GM18951 (cell line): ENCODE measurements around the gene DUSP19.

Experiments used
- POLR2A ChIP-seq: IDR thresholded peaks from 4 replicates; pipeline ENCODE4 v1.6.1; 2011; ENCODE audit warnings: mild to moderate bottlenecking; ENCODE audit not compliant: insufficient read length, insufficient read depth; ENCODE audit errors: extremely low read depth
- in situ Hi-C: fragments of 300-500 bp; cut with MboI; formaldehyde crosslinking; loops from one replicate; pipeline ENCODE4 v1.12.0; 2022; ENCODE audit warnings: low sequenced_read_pairs, mixed read lengths, inconsistent platforms; ENCODE audit not compliant: unreplicated experiment

Gene DUSP19, protein sequence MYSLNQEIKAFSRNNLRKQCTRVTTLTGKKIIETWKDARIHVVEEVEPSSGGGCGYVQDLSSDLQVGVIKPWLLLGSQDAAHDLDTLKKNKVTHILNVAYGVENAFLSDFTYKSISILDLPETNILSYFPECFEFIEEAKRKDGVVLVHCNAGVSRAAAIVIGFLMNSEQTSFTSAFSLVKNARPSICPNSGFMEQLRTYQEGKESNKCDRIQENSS

DNA sequence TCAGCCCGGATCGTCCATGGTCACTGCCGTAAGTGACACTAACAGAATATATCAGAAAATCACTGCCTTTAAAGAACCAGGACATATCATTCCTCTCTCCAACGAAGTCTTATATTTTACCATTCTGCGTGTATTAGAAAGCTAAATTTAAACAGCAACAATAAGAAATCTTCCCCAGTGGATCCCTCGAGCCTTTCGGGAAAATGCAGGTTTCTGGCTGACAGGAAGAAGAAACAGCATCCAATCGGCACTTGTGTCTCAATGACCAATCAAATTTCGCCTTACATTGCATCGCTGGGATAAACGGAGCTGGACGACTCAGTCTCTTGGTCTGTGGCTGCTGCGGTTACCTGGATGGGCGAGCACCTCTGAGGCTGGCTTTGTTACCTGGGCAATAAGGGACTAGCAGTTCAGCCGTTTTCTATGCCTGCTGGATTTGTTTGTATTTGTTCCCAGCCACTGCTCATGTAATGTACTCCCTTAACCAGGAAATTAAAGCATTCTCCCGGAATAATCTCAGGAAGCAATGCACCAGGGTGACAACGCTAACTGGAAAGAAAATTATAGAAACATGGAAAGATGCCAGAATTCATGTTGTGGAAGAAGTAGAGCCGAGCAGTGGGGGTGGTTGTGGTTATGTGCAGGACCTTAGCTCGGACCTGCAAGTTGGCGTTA lies at the start of gene DUSP19:
TSS of gene DUSP19 (plus strand) at position 284 of the 675 bp plus-strand sequence. CDS start at position 471, 187 bp downstream.
- in situ Hi-C loops: no loop called here
- peak; percentile 71 for TF ChIP-seq POLR2A

DNA sequence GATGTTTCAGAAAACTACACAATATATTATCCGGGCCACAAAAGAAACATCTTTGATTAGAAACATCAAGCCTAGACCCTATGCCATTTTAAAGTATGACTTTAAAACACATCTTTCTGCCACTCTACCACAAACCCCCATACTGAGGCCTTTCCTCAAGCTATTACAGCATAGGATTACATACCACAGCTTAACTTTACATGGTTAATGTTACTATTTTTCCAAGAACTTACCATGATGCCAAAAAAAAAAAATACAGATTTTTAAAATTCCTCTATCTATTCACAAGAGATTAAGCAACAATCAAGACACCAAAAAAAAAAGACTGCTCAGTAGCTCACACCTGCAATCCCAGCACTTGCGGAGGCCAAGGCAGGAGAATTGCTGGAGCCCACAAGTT lies 49.3 kb upstream of the DUSP19 start:
- no peak for TF ChIP-seq POLR2A
- in situ Hi-C loops: no loop called here

DNA sequence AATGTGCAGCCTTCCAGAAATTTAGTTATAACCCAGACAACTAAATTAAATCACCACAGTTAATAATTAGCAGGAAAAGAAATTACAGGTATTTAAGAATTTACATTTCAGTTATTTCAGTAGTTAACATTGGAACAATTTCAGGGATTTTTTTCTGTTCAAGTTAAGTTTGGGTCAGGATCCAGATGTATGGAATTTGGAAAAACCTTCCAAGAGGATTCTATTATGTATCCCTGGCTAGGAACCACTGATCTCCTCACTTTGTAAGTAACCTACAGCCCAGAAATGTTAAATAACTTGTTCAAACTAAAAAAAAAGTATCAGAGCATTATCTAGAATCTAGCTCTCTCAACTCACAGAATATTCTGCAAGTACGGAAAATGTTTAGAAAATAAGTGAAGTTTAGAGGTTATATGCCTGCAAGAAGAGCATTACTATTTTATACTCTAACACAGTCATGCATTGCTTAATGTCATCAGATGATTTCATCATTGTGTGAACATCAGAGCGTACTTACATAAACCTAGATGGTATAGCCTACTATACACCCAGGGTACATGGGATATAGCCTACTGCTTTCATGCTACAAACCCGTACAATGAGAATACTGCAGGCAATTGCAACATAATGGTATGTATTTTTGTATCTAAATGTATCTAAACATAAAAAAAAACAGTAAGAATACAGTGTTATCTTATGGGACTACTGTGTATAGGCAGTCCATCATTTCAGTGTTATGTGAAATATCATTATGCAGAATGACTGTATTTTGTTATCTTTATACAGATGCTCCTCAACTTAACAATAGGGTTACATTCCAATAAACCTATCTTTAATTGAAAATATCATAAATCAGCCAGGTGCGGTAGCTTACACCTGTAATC lies 46.4 kb upstream of the DUSP19 start:
- in situ Hi-C loops: no loop called here

DNA sequence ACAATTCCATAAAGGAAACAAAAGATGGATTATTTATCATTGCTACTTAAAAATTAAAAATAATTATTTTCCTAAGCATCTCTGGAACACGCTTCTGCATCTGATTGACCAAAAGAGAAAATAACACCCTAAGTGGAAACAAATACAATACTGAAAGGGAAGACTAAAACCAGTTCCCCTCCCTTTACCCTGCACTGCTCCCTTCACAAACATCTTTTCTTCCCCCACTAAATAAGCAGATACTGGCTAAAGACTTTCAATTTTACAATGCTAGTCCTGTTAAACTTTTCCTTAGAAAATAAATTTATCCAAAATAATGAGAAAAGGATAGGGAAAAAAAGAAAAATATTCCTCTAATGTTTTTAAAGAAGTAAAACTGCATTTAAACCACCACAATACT lies 44.6 kb upstream of the DUSP19 start:
- no peak for TF ChIP-seq POLR2A
- in situ Hi-C loops: no loop called here

More for the DNA sequence above, 46.4 kb upstream of the DUSP19 start:
- no peak for TF ChIP-seq POLR2A

DNA sequence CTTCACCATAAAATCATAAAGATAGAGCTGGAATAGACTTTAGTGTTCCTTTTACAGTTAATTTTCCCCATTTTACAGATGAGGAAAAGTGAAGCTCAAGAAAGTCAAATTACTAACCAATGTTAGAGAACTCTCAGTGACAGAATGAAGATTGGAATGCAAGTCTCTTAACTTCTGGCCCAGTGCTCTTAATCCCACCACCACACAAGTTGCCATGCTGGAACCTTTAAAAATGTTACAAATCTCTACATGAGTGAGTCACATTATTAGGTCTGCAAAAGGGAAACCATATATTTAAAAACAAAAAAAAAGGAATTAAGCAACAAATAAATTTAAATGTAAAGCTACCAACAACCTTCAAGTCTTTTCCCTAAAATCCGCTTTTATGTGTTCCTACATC lies 43.7 kb upstream of the DUSP19 start:
- in situ Hi-C loops: no loop called here
- no peak for TF ChIP-seq POLR2A

DNA sequence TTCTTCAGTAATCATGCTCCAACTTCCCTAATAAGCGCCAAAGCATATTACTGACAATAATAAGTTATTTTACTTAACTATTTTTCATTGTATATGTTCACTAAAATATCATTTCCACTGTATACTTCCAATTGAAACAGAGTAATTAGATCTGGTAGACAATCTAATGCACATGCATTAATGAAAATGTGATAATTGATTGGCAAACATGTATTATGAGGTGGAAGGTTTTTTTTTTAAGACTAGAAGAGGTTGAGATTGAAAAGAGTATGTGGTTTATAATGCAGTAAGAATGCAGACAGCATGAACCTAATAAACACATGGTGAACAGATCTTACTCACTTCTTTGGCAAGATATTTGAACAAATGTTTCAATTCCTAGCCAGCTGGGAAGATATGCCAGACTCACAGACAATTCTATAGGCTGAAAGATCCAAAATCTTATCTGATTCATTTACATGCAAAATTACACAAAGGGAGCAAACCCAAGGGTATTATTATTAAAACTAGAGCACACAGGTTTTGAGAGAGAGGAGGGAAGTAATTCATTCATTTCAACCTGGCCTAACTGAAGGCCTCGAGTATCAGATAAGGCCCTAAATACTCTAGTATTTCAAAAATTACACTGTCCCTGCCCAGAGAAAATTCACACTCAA lies 43.1 kb upstream of the DUSP19 start:
- no peak for TF ChIP-seq POLR2A
- in situ Hi-C loops: no loop called here

DNA sequence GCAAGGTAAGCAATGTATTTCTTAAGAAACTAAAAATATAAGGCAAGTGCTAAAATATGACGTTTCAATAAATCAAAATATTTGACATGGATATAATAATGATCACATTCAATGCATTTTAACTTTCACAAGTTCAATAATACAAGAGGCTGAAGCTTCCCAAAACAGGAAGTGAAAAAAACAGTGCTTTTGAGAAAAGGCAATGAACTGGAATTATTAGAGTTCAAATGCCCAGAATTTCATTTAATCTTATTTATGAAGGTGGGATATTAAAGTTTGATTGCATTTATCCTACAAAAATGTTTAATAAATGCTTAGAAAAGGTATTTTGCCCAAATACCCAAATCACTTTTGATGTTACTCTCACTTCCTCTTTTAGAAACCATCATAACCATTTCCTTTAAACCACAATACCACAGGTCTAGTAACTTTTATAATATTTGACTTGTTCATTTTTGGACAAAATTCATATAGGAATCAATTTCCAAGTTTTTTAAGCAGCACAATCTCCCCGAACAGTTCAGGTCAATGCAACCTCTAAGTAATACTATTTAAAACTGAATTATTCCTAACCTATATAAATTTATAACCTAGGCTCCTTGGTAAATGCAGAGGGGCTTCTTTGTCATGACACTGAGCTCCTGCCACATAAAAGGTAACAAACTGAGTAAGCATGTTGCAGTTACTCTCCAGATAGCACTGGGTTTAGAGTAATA lies 42.4 kb upstream of the DUSP19 start:
- in situ Hi-C loops: no loop called here
- no peak for TF ChIP-seq POLR2A

DNA sequence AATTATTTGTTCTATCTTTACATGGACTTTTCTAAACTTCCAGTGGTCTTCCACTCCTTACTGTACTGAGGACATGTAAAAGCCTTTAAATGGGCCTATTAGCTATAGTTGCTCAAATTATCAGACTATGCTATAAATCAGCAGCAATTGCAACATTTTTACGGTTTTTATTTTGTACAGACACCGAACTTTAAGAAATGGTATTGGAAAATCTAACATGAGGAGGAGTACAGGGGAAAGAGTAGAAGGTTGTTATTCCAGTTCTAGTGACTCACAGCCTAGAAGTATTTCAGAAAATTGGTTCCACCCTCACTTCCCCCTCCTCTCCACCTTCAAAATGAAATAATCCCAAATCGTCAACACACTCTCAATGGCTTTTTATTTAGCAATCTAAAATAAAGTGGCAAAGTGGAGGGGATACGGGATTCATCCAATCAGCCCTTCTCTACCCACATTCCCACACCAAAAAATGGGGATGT lies 41.4 kb upstream of the DUSP19 start:
- no peak for TF ChIP-seq POLR2A

DNA sequence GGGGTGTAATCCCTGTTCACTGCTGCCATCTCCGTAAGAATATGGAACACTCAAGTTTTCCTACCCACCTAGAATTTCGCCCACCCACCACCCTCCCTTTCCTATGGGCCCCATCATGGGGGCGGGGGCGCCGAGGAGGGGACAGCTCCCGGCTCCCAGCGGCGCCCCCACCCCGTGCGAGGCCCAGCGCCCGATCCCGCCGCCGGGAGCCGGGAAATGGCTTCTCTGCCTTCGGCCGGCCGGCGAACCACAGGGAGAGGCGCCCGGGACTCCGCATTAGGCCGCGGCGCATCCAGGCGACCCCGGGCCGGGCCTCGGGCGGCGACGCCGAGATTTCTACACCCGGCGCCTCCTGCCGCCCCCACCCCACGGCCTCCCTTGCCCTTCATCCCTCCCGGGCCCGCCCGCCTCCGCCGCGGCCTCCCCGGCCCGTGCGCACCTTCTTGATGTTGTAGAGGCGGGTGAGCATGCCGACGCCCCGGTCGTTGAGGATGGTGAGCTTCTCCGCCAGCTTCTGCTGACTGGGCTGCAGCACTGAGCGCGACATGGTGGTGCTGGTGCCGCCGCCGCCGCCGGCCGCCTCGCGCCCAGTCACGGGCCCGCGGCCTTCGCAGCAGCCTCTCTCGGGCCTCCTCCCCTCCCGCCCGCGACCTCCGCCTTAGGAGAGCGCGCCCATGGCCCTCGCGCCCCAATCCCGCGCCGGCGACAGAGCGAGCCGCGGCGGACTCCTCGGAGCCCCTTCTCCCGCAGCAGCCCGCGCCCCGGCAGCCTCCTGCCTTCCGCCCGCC lies 40.8 kb upstream of the DUSP19 start:
- in situ Hi-C loops: no loop called here

More for the DNA sequence above, 41.4 kb upstream of the DUSP19 start:
- in situ Hi-C loops: no loop called here

DNA sequence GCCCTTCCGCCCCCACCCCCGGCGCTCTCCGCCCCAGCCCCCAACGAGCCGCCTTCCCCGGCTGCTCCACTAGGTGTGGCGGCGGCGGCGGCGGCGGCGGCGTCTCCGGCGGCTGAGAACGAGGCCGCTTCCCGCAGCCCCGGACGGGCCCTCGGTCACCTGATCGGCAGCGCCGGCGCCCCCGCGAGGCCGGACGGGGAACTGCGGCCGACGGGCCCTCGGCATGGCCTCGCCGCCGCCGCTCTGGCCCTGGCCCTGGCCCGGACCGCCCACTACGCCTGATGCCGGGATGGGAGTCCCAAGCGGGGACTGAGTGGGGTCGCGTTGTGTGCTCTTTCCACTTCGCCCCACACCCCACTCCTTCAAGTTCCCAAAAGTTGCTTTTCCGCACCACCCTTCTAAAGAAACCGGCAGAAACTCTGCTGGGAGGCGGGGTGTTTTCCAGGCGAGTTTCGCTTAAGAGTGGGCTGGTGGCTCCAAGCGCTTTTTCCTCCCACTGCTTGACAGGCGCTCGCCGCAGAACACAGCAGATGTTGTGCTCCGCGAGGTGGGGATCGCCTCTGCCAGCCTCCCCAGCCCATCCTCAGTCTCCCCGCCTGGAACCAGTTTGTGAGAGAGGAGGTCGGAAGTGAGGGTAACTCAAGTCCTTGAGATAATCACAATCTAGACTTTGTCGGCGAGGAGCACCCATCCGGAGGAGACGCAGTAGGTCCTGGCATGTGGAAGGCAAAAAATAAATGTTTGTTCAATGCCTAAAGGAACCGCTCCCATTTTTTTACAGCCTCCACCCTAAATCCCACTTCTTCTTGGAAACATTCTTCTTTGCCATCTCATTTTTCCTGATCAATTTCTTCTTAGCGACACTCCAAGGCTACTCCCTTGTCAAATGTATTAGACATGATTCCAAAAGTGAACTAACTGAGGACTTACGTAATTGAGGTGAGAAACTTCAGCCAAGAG lies 39.9 kb upstream of the DUSP19 start, which contains the start of gene NCKAP1:
TSS of gene NCKAP1 (minus strand) at position 117 of the 960 bp plus-strand sequence. CDS start 358 bp downstream, outside the sequence.
- no peak for TF ChIP-seq POLR2A
- in situ Hi-C loops: no loop called here

More for the DNA sequence above, 40.8 kb upstream of the DUSP19 start:
- no peak for TF ChIP-seq POLR2A
